Measurements from ENCODE around the gene GSTM4. TPM values are rescaled to one million over a fixed set of nuclear protein-coding genes. Genes with fewer than 3 reads are reported as not detected.

GSTM4 gene
- total RNA-seq = 14.4 TPM
- 10 to 100 TPM in 3 of 4 donors, 1 to 10 TPM in 1; 2.2 to 31.4 (median 17.6) TPM for polyA plus RNA-seq

DNA sequence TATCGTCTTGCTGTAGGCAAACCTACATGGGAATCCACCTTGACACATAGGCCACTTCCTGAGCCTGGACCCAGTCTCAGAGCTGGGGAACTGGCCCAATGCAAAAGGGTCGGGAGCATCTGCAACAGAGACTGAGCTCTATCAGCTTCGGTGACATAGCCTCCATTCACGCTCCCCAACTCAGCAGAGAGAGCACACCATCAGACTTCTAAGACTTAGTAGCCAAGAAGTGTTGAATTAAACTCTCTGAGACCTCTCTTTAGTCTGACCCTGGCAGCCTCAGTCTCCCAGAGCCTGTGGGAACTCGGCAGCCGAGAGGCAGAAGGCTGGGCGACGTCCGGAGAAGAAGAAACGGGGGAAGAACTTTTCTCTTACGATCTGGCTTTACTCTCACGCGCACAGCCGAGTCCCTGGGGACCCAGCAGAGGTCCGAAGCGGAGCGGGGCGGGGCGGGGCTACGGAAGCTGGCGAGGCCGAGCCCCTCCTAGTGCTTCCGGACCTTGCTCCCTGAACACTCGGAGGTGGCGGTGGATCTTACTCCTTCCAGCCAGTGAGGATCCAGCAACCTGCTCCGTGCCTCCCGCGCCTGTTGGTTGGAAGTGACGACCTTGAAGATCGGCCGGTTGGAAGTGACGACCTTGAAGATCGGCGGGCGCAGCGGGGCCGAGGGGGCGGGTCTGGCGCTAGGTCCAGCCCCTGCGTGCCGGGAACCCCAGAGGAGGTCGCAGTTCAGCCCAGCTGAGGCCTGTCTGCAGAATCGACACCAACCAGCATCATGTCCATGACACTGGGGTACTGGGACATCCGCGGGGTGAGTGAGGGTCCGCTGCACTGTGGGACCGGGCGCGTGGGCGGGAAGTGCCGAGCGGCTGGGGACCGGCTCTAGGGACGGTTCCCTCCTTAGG, at the start of gene GSTM4:
Gene GSTM4 (plus strand): TSS at position 485 of the 905 bp plus-strand sequence. CDS start 291 bp downstream, at position 776.
- H3K4me3 ChIP-seq (ENCODE audit: low read depth, low read length) = peak within 1 kb of the TSS; percentile 70
- peak; percentile 38 to 74 (median 63) for DNase-seq
- Mint-ChIP-seq H3K4me1 (peaks cover 0 to 17% (median 10%) of the 10 kb centered on the region in 4 donors), H3K36me3 (no peaks in the 10 kb centered on the region), H3K4me3 (peak within 1 kb of the TSS; percentile 89 to 98 (median 92)), H3K27me3 (peaks cover 24% of the 10 kb centered on the region), H3K27ac (peak within 1 kb of the TSS; percentile 35 to 86 (median 86)), H3K9me3 (no peaks in the 10 kb centered on the region)
- peak within 1 kb of the TSS; percentile 53 for H3K27ac ChIP-seq (ENCODE audit: insufficient read depth, low read length, poor library complexity, severe bottlenecking)
- ATAC-seq (ENCODE audit: low read depth in 2 of 2) = peak; percentile 70 to 82
- H3K27me3 ChIP-seq (ENCODE audit: control insufficient read depth, insufficient read depth, low read length) = peaks cover 4% of the 10 kb centered on the region
- no peaks in the 10 kb centered on the region for H3K9me3 ChIP-seq (ENCODE audit: control insufficient read depth in 2 of 2, low read length in 2 of 2)
- peaks cover 13% of the 10 kb centered on the region for H3K4me1 ChIP-seq (ENCODE audit: control insufficient read depth, insufficient read depth, low read length, poor library complexity, severe bottlenecking)
- no peaks in the 10 kb centered on the region for H3K36me3 ChIP-seq (ENCODE audit: control insufficient read depth, insufficient read depth, low read length)

- H3K9me3 Mint-ChIP-seq = no peaks in the 10 kb centered on the region
Observed at GRCh38 chr1:109609881-109610280, 46.0 kb upstream of the GSTM4 start.

DNA sequence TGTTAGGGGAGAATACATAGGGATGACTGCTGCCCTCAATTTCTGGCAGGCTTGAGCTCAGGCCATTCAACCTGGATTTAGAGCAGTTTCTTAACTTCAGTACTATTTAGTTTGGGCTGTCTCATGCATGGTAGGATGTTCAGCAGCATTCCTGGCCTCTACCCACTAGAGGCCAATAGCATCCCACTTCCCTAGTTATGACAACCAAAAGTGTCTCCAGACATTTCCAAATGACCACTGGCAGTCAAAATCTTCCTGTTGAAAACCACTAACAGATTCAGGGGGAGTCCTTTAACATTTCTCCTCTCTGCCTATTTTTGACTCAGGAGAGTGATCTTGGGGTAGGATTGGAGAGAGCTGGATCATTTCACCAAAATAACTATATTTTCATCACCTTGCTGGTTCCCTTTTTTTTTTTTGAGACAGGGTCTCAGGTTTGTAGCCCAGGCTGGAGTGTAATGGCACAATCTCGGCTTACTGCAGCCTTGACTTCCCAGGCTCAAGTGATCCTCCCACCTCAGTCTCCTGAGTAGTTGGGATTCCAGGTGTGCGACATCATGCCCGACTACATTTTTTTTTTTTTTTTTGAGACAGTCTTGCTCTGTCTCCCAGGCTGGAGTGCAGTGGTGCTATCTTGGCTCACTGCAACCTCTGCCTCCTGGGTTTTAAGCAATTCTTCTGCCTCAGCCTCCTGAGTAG, 45.1 kb upstream of the GSTM4 start:
- Histone ChIP-seq H3K4me3 (ENCODE audit: low read depth, low read length) (no peak overlapping the region), H3K27me3 (ENCODE audit: control insufficient read depth, insufficient read depth, low read length) (peaks cover 2% of the 10 kb centered on the region), H3K4me1 (ENCODE audit: control insufficient read depth, insufficient read depth, low read length, poor library complexity, severe bottlenecking) (no peaks in the 10 kb centered on the region), H3K27ac (ENCODE audit: insufficient read depth, low read length, poor library complexity, severe bottlenecking) (no peak overlapping the region), H3K9me3 (ENCODE audit: control insufficient read depth in 2 of 2, low read length in 2 of 2) (no peaks in the 10 kb centered on the region), H3K36me3 (ENCODE audit: control insufficient read depth, insufficient read depth, low read length) (no peaks in the 10 kb centered on the region)
- Mint-ChIP-seq H3K27ac (no peak overlapping the region), H3K4me3 (no peak overlapping the region), H3K4me1 (peaks cover 0 to 3% (median 1%) of the 10 kb centered on the region in 4 donors), H3K36me3 (no peaks in the 10 kb centered on the region), H3K9me3 (no peaks in the 10 kb centered on the region), H3K27me3 (no peaks in the 10 kb centered on the region)
- ATAC-seq (ENCODE audit: low read depth in 2 of 2) = no peak
- no peak for DNase-seq

More at GRCh38 chr1:109609881-109610280, 46.0 kb upstream of the GSTM4 start:
- Mint-ChIP-seq H3K4me1 (peaks cover 0 to 3% (median 0%) of the 10 kb centered on the region in 4 donors), H3K27ac (no peak overlapping the region), H3K4me3 (no peak overlapping the region), H3K36me3 (no peaks in the 10 kb centered on the region), H3K27me3 (no peaks in the 10 kb centered on the region)
- Histone ChIP-seq H3K9me3 (ENCODE audit: control insufficient read depth in 2 of 2, low read length in 2 of 2) (no peaks in the 10 kb centered on the region), H3K4me3 (ENCODE audit: low read depth, low read length) (no peak overlapping the region), H3K27me3 (ENCODE audit: control insufficient read depth, insufficient read depth, low read length) (peaks cover 2% of the 10 kb centered on the region), H3K27ac (ENCODE audit: insufficient read depth, low read length, poor library complexity, severe bottlenecking) (no peak overlapping the region), H3K4me1 (ENCODE audit: control insufficient read depth, insufficient read depth, low read length, poor library complexity, severe bottlenecking) (no peaks in the 10 kb centered on the region), H3K36me3 (ENCODE audit: control insufficient read depth, insufficient read depth, low read length) (no peaks in the 10 kb centered on the region)
- DNase-seq = no peak
- no peak for ATAC-seq (ENCODE audit: low read depth in 2 of 2)

GRCh38 chr1:109611308-109611990, 44.5 kb upstream of the GSTM4 start:
- H3K27ac Mint-ChIP-seq = no peak overlapping the region
- H3K9me3 Mint-ChIP-seq = no peaks in the 10 kb centered on the region
- H3K4me1 Mint-ChIP-seq = peaks cover under 1 to 9% (median 4%) of the 10 kb centered on the region in 4 donors
- ATAC-seq (ENCODE audit: low read depth in 2 of 2) (no peak), DNase-seq (no peak)
- Histone ChIP-seq H3K4me1 (ENCODE audit: control insufficient read depth, insufficient read depth, low read length, poor library complexity, severe bottlenecking) (no peaks in the 10 kb centered on the region), H3K4me3 (ENCODE audit: low read depth, low read length) (no peak overlapping the region), H3K27me3 (ENCODE audit: control insufficient read depth, insufficient read depth, low read length) (peaks cover 2% of the 10 kb centered on the region), H3K27ac (ENCODE audit: insufficient read depth, low read length, poor library complexity, severe bottlenecking) (no peak overlapping the region), H3K36me3 (ENCODE audit: control insufficient read depth, insufficient read depth, low read length) (no peaks in the 10 kb centered on the region), H3K9me3 (ENCODE audit: control insufficient read depth in 2 of 2, low read length in 2 of 2) (no peaks in the 10 kb centered on the region)
- no peaks in the 10 kb centered on the region for H3K27me3 Mint-ChIP-seq
- no peaks in the 10 kb centered on the region for H3K36me3 Mint-ChIP-seq
- no peak overlapping the region for H3K4me3 Mint-ChIP-seq

DNA sequence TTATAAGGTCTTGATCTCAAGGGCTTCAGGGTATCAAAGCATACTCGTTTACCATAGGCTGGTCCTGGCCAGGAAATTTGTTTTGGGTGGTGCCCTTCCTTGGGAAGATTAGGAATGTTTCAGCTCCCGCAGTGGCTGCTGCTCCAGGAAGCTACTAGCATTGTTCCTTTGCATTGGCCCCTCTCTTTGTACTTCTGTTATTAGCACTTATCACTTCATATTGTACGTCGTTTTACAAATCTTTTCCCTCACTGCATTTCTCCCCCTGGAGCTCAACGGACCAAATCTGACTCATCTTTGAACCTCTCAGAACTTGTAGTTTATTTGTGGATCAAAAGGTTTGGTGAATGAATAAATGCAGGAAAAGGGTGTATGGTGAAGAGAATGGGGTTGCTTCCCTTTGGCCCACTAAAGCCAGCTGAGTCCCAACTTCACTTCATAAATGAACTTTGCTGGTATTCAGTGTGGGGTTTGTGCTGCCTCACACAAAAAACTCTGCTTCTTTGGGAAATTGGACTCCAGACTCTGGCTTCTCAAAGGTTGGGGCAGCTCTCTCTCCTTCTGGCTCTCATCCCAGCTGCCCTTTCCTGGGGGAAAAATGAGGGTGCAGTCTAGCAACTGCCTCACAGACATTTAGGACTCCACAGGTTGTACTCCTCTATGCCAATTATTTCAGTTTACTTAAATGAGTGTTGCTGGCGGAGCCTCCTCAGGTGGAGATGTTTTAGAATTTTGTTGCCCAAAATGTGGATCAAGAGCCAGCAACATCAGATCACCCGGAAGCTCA, 42.3 kb upstream of the GSTM4 start:
- Mint-ChIP-seq H3K27ac (no peak overlapping the region), H3K27me3 (no peaks in the 10 kb centered on the region), H3K9me3 (no peaks in the 10 kb centered on the region), H3K4me3 (no peak overlapping the region), H3K36me3 (no peaks in the 10 kb centered on the region), H3K4me1 (peaks cover 0 to 23% (median 13%) of the 10 kb centered on the region in 4 donors)
- H3K9me3 ChIP-seq (ENCODE audit: control insufficient read depth in 2 of 2, low read length in 2 of 2) = no peaks in the 10 kb centered on the region
- H3K27ac ChIP-seq (ENCODE audit: insufficient read depth, low read length, poor library complexity, severe bottlenecking) = no peak overlapping the region
- H3K27me3 ChIP-seq (ENCODE audit: control insufficient read depth, insufficient read depth, low read length) = peaks cover 2% of the 10 kb centered on the region
- H3K4me1 ChIP-seq (ENCODE audit: control insufficient read depth, insufficient read depth, low read length, poor library complexity, severe bottlenecking) = no peaks in the 10 kb centered on the region
- DNase-seq (no peak), ATAC-seq (ENCODE audit: low read depth in 2 of 2) (no peak)
- H3K36me3 ChIP-seq (ENCODE audit: control insufficient read depth, insufficient read depth, low read length) = no peaks in the 10 kb centered on the region
- H3K4me3 ChIP-seq (ENCODE audit: low read depth, low read length) = no peak overlapping the region

GRCh38 chr1:109615879-109616278, 40.0 kb upstream of the GSTM4 start:
- Mint-ChIP-seq H3K4me3 (peak overlapping the region in 1 of 4 donors; percentile 76), H3K4me1 (peaks cover 7 to 34% (median 24%) of the 10 kb centered on the region in 4 donors), H3K36me3 (peaks cover 5% of the 10 kb centered on the region), H3K9me3 (no peaks in the 10 kb centered on the region), H3K27me3 (peaks cover 4% of the 10 kb centered on the region), H3K27ac (peak overlapping the region; percentile 22 to 63 (median 59))
- no peaks in the 10 kb centered on the region for H3K9me3 ChIP-seq (ENCODE audit: control insufficient read depth in 2 of 2, low read length in 2 of 2)
- ATAC-seq (ENCODE audit: low read depth in 2 of 2) (no peak), DNase-seq (peak in 1 of 3 donors; percentile 22)
- H3K27ac ChIP-seq (ENCODE audit: insufficient read depth, low read length, poor library complexity, severe bottlenecking) = no peak overlapping the region
- H3K27me3 ChIP-seq (ENCODE audit: control insufficient read depth, insufficient read depth, low read length) = peaks cover 2% of the 10 kb centered on the region
- peaks cover 17% of the 10 kb centered on the region for H3K4me1 ChIP-seq (ENCODE audit: control insufficient read depth, insufficient read depth, low read length, poor library complexity, severe bottlenecking)
- H3K4me3 ChIP-seq (ENCODE audit: low read depth, low read length) = no peak overlapping the region
- H3K36me3 ChIP-seq (ENCODE audit: control insufficient read depth, insufficient read depth, low read length) = no peaks in the 10 kb centered on the region

- Mint-ChIP-seq H3K9me3 (no peaks in the 10 kb centered on the region), H3K4me1 (peaks cover 7 to 35% (median 25%) of the 10 kb centered on the region in 4 donors), H3K27ac (peak overlapping the region; percentile 0 to 63 (median 59)), H3K36me3 (peaks cover 5% of the 10 kb centered on the region), H3K4me3 (peak overlapping the region in 2 of 4 donors; percentile 24 to 76), H3K27me3 (peaks cover 4% of the 10 kb centered on the region)
- H3K4me3 ChIP-seq (ENCODE audit: low read depth, low read length) = no peak overlapping the region
- H3K27me3 ChIP-seq (ENCODE audit: control insufficient read depth, insufficient read depth, low read length) = peaks cover 2% of the 10 kb centered on the region
- DNase-seq (no peak), ATAC-seq (ENCODE audit: low read depth in 2 of 2) (no peak)
- no peaks in the 10 kb centered on the region for H3K9me3 ChIP-seq (ENCODE audit: control insufficient read depth in 2 of 2, low read length in 2 of 2)
- H3K4me1 ChIP-seq (ENCODE audit: control insufficient read depth, insufficient read depth, low read length, poor library complexity, severe bottlenecking) = peaks cover 21% of the 10 kb centered on the region
- H3K36me3 ChIP-seq (ENCODE audit: control insufficient read depth, insufficient read depth, low read length) = no peaks in the 10 kb centered on the region
- no peak overlapping the region for H3K27ac ChIP-seq (ENCODE audit: insufficient read depth, low read length, poor library complexity, severe bottlenecking)
Observed at GRCh38 chr1:109616391-109616790, 39.5 kb upstream of the GSTM4 start.

All from CD4-positive, CD25-positive, alpha-beta regulatory T cell (primary cell).